Central memory CD4-positive, alpha-beta T cell (primary cell): ENCODE measurements around the gene DIABLO.
"Not testable (repeated sequence)": the region's sequence is repeated elsewhere in the genome, so short reads cannot be mapped to it uniquely, and the experiment has no call there.

ENCODE experiments used
- DNase-seq: peaks from one replicate; pipeline ENCODE4 v3.0.0; 2022

Gene DIABLO

GRCh38 chr12:122187466-122187865 lies 38.4 kb downstream of the DIABLO start:
- DNase-seq = no peak

DNA sequence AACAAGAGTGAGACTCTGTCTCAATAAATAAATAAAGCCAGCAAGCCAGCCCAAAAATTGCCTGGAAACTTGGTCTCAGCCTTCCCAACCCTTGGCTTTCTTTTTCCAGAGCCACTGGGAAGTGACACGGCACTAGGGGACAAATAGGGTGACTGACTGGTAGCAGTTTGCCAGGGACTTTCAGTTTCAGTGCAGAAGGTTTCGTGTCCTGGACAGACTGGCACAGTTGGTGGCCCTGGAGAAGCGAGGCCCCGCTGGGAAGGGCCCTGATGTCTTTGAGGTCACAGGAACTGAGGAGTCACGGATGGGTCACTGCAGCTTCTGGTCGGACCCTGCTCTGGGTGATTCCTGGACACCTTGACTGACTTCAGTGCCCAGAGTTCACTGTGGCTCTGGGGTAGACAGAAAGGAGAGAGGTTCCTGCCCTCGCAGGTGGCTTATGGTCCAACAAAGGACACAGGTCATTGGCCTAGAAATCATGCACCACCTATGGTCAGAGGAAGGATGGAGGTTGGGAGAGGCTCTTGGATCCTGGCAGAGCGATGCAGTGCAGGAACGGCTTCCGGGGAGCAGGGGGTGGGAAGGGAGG lies 40.3 kb downstream of the DIABLO start:
- DNase-seq = no peak

GRCh38 chr12:122185079-122185478 lies 40.8 kb downstream of the DIABLO start:
- DNase-seq = no peak

DNA sequence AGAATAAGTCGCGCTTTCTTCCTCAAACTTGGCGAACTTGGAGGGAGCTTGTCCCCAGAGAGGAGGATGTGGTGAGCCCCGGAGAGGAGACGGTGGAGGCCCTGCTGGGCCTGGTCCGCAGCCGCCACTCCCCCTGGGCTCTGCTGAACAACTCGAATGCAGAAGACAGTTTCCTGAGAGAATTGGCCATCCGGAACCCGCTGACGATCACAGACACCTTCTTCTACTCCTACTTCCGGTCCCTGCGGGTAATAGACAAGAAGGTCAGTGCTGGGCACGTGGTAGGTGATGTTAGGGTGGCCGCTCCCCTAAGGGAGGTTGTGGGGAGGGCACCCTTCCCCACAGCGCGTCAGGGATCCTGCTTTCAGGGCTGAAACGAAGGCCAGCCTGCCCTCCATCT lies 41.3 kb downstream of the DIABLO start:
- DNase-seq = no peak

DNA sequence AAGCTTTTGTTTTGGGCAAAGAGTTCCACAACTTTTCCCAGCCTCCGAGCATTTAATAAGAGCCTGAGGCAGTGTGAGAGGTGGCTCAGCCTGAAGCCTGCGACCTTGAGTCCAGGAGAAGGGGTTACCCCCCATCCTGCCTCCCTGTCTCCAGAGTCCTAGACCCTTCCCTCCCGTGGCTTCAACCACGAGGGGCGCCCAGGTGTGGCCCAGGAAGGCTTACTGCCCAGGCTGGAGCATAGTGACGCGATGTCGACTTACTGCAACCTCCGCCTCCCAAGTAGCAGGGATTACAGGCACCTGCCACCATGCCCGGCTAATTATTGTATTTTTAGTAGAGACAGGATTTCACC lies 42.3 kb downstream of the DIABLO start:
- DNase-seq = no peak

GRCh38 chr12:122182887-122183587 lies 42.8 kb downstream of the DIABLO start, which contains the start of gene LRRC43:
TSS of gene LRRC43 (plus strand) at chr12:122183123. CDS start at chr12:122183145, 22 bp downstream.
- DNase-seq = no peak

DNA sequence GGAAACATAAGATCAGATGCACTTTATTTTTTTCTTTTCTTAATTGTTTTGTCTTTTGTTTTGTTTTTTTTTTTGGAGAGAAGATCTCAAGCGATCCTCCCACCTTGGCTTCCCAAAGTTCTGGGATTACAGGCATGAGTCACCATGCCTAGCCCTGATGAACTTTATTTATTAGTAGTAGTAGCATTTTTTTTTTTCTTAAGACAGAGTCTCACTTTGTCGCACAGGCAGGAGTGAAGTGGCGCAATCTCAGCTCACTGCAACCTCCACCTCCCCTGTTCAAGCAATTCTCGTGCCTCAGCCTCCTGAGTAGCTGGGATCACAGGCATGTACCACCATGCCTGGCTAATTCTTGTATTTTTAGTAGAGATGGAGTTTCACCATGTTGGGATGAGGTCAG lies 49.4 kb downstream of the DIABLO start:
- DNase-seq = not testable (repeated sequence)

GRCh38 chr12:122174155-122174845 lies 51.6 kb downstream of the DIABLO start, which contains the start of gene IL31:
TSS of gene IL31 (minus strand) at chr12:122174221. CDS start at chr12:122174172, 49 bp downstream.
- DNase-seq = no peak

GRCh38 chr12:122172262-122172939 lies 53.5 kb downstream of the DIABLO start:
- no peak for DNase-seq

- no peak for DNase-seq
Measured at GRCh38 chr12:122171399-122171798, 54.5 kb downstream of the DIABLO start.

DNA sequence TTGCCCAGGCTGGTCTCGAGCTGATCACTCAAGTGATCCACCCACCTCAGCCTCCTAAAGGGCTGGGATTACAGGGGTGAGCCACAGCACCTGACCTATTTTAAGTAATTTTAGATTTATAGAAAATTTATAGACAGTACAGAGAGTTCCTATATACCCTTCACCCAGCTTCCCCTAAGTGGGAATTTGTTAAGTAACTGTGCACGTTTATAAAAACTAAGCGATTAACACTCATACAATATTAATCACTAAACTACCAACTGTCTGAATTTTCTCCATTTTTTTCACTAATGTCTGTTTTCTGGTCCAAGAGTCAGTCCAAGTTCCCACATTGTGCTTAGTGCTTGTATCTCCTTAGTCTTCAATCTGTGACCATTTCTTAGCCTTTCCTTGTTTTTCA lies 57.4 kb downstream of the DIABLO start:
- DNase-seq = no peak

- no peak for DNase-seq
Measured at GRCh38 chr12:122167356-122167925, 58.4 kb downstream of the DIABLO start.

- no peak for DNase-seq
Measured at GRCh38 chr12:122166422-122167349, 59.2 kb downstream of the DIABLO start.

DNA sequence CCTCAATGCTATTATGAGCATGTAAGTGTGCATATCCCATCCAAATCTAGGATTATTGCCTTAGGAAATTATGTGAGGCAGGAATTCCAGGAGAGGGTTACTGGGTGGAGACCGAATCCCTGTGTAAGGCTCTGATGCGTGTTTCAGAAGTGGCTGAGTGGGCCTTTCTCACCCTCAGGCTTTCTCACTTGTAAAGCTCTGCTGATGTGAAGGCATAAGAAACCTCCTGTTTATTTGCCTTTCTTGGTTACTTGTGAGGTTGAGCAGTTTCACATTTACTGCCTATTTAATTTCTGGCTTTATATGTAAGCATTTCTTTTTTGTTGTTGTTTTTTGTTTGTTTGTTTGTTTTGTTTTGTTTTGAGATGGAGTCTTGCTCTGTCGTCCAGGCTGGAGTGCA lies 62.9 kb downstream of the DIABLO start:
- no peak for DNase-seq

DNA sequence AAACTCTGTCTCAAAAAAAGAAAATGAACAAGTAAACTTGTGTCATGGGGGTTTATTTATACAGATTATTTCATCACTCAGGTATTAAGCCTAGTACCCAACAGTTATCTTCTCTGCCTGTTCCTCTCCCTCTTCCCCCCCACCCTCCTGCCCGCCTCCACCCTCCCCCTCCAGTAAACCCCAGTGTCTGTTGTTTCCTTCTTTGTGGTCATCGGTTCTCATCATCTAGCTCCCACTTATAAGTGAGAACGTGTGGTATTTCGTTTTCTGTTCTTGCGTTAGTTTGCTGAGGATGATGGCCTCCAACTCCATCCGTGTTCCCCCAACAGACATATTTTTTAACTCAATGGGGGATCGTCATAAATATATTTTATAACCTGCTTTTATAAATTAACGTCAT lies 64.2 kb downstream of the DIABLO start:
- DNase-seq = no peak

DNA sequence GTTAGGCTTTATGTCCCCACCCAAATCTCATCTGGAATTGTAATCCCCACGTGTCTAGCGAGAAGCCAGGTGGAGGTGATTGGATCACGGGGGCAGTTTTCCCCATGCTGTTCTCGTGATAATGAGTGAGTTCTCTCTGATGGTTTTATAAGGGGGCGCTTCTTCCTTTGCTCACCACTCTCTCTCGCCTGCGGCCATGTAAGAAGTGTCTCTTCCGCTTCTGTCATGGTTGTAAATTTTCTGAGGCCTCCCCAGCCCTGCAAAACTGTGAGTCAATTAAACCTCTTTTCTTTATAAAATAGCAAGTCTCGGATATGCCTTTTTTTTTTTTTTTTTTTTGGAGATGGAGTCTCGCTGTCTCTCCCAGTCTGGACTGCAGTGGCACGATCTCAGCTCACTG lies 65.1 kb downstream of the DIABLO start:
- DNase-seq = no peak

DNA sequence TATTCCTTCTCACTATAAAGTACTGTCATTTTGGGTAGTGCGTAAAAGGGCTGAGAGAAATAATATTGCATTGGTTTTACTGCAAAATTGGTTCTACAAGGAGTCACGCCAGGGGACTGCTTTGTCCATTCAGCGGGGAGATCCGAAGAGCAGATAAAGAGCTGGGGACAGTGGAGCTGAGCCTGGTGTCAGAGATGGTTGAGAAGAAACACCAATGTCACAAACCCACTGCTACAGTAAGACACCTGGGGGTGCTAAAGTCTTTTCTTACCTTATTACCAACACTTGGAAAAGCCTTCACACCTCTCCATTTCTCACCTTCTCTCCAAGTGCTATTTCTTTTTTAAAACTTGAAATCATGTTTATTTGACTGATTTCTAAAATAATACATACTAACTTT lies 66.0 kb downstream of the DIABLO start:
- DNase-seq = no peak

- DNase-seq = no peak
Measured at GRCh38 chr12:122158700-122159285, 67.1 kb downstream of the DIABLO start.
